Osteocyte (in vitro differentiated cells): ENCODE measurements around the gene BMPR1B. TPM values are rescaled to one million over a fixed set of nuclear protein-coding genes. Genes with fewer than 3 reads are reported as not detected.
"Not testable (repeated sequence)": the region's sequence is repeated elsewhere in the genome, so short reads cannot be mapped to it uniquely, and the experiment has no call there.

Experiments used
- DNase-seq: peaks from one replicate; pipeline ENCODE4 v3.0.0; 2021; ENCODE audit warnings: mixed read lengths; ENCODE audit not compliant: unreplicated experiment; ENCODE audit errors: extremely low spot score
- H3K27ac Mint-ChIP-seq: one replicate; pipeline ENCODE4 v1.8.0; 2021; ENCODE audit warnings: mild to moderate bottlenecking, mixed read lengths; ENCODE audit not compliant: unreplicated experiment
- H3K27me3 Mint-ChIP-seq: one replicate; pipeline ENCODE4 v1.8.0; 2021; ENCODE audit warnings: mixed read lengths; ENCODE audit not compliant: unreplicated experiment
- H3K36me3 Mint-ChIP-seq: one replicate; pipeline ENCODE4 v1.8.0; 2021; ENCODE audit warnings: mixed read lengths; ENCODE audit not compliant: unreplicated experiment
- H3K4me1 Mint-ChIP-seq: one replicate; pipeline ENCODE4 v1.8.0; 2021; ENCODE audit warnings: mixed read lengths; ENCODE audit not compliant: unreplicated experiment
- H3K4me3 Mint-ChIP-seq: one replicate; pipeline ENCODE4 v1.8.0; 2021; ENCODE audit warnings: mild to moderate bottlenecking, moderate library complexity, mixed read lengths; ENCODE audit not compliant: unreplicated experiment
- H3K9me3 Mint-ChIP-seq: one replicate; pipeline ENCODE4 v1.8.0; 2021; ENCODE audit warnings: mixed read lengths; ENCODE audit not compliant: unreplicated experiment
- total RNA-seq: library from RNA; stranded (reverse); gene quantifications from 2 replicates; pipeline ENCODE4 v1.2.1, GENCODE V29; 2021
- TF ChIP-seq, protein P1 (sequence below): fragments of 200-600 bp; sonication (generic); IDR thresholded peaks from 2 replicates; pipeline ENCODE4 v1.5.0; 2021; ENCODE audit warnings: antibody characterized with exemption, mild to moderate bottlenecking, moderate library complexity

The BMPR1B gene
- total RNA-seq, 1 donor from 2014 or later = 1.5 TPM

DNA sequence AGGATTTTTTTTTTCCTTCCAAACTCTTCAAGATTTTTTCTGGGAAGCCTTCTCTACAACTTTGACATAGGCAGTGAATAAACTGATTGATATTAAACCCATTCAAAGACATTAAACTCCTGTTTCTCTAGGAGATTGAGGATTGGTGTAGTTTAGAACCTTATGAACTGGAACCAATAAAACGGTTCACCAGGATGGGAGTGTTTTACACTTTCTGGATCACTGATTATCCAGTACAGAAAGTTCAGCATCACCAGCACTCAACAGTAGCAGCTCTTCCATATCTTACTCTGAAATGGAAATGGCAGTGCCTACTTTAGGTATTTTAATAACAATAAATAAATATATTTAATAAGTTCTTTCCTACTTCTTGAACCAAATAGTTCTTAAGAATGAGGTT, 76.7 kb downstream of the BMPR1B start:
- Mint-ChIP-seq H3K36me3 (no peaks in the 10 kb centered on the region), H3K27me3 (no peaks in the 10 kb centered on the region), H3K4me1 (peaks cover 4% of the 10 kb centered on the region), H3K9me3 (no peaks in the 10 kb centered on the region), H3K4me3 (no peak overlapping the region), H3K27ac (no peak overlapping the region)
- DNase-seq = no peak
- TF ChIP-seq, protein P1, sequence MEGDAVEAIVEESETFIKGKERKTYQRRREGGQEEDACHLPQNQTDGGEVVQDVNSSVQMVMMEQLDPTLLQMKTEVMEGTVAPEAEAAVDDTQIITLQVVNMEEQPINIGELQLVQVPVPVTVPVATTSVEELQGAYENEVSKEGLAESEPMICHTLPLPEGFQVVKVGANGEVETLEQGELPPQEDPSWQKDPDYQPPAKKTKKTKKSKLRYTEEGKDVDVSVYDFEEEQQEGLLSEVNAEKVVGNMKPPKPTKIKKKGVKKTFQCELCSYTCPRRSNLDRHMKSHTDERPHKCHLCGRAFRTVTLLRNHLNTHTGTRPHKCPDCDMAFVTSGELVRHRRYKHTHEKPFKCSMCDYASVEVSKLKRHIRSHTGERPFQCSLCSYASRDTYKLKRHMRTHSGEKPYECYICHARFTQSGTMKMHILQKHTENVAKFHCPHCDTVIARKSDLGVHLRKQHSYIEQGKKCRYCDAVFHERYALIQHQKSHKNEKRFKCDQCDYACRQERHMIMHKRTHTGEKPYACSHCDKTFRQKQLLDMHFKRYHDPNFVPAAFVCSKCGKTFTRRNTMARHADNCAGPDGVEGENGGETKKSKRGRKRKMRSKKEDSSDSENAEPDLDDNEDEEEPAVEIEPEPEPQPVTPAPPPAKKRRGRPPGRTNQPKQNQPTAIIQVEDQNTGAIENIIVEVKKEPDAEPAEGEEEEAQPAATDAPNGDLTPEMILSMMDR = no peak

DNA sequence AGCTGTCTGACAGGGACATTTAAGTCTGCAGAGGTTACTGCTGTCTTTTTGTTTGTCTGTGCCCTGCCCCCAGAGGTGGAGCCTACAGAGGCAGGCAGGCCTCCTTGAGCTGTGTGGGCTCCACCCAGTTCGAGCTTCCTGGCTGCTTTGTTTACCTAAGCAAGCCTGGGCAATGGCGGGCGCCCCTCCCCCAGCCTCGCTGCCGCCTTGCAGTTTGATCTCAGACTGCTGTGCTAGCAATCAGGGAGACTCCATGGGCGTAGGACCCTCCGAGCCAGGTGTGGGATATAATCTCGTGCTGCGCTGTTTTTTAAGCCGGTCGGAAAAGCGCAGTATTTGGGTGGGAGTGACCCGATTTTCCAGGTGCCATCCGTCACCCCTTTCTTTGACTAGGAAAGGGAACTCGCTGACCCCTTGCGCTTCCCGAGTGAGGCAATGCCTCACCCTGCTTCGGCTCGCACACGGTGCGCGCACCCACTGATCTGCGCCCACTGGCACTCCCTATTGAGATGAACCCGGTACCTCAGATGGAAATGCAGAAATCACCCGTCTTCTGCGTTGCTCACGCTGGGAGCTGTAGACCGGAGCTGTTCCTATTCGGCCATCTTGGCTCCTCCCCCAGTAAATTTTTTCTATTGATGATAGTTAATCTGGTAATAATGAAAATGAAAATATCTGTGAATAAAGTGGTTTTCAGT, 83.6 kb downstream of the BMPR1B start:
- not testable (repeated sequence) for H3K4me3 Mint-ChIP-seq, H3K9me3 Mint-ChIP-seq, H3K27ac Mint-ChIP-seq, H3K4me1 Mint-ChIP-seq, H3K36me3 Mint-ChIP-seq, H3K27me3 Mint-ChIP-seq, DNase-seq

DNA sequence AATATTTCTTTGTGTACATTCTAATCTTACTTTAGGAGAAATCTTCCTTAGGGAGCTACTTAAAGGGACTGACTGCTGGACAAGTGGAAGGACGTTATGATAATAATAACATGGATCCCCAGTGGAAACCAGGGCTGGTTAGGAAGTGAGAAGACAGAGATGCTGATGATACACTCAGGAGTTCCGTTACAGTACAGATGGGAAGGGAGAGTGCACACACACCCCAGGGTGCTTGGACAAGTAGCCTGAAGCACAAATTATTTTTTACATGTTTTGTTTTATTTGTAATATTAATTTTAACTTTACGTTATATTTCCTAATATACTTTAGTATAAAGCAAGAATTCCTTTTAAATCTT, 84.1 kb downstream of the BMPR1B start:
- TF ChIP-seq, protein P1 = no peak
- Mint-ChIP-seq H3K9me3 (no peaks in the 10 kb centered on the region), H3K27me3 (no peaks in the 10 kb centered on the region), H3K4me1 (peaks cover 4% of the 10 kb centered on the region), H3K4me3 (no peak overlapping the region), H3K27ac (no peak overlapping the region), H3K36me3 (no peaks in the 10 kb centered on the region)
- no peak for DNase-seq

DNA sequence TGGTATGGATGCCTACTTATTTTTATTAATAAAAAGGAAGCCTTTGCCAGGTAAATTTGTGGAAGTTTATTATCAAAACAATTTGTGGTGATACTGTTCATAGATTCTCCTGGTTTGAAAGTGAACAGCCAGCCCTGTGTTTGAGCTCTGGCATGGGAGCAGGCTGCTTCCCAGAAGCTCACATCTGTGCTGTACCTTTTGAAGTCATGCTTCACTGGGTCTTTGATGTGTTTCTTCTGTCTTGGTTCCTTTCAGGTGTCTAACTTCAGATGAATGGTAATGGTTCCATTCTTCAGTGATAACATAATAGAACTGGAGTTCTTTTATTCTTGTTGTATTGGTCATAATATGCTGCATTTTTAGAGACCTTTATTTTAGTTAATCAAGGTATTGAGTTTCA, 85.5 kb downstream of the BMPR1B start:
- Mint-ChIP-seq H3K36me3 (no peaks in the 10 kb centered on the region), H3K9me3 (no peaks in the 10 kb centered on the region), H3K27me3 (no peaks in the 10 kb centered on the region), H3K4me1 (peaks cover 4% of the 10 kb centered on the region), H3K4me3 (no peak overlapping the region), H3K27ac (no peak overlapping the region)
- DNase-seq = no peak
- TF ChIP-seq, protein P1 = no peak

DNA sequence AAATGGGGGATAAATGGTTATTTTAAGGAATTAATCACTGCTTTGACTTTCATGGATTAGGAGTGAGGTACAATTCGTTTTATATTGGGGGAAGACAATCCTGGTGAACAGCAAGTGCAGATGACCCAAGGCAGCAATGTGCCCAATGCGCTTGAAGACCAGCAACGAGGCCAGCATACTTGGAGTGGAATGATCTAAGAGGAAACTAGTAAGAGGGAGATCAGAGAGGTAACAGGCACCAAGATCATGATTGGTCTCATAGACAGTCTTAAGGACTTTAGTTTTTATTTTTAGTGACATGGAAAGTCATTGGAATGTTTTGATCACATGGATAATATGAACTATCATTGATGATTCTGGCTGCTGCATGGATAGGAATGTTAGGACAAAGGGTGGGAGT, 90.6 kb downstream of the BMPR1B start:
- Mint-ChIP-seq H3K4me1 (peaks cover 7% of the 10 kb centered on the region), H3K27ac (no peak overlapping the region), H3K9me3 (no peaks in the 10 kb centered on the region), H3K4me3 (no peak overlapping the region), H3K27me3 (no peaks in the 10 kb centered on the region), H3K36me3 (no peaks in the 10 kb centered on the region)
- TF ChIP-seq, protein P1 = no peak
- no peak for DNase-seq

- Mint-ChIP-seq H3K4me3 (no peak overlapping the region), H3K9me3 (no peaks in the 10 kb centered on the region), H3K27ac (no peak overlapping the region), H3K4me1 (peaks cover 7% of the 10 kb centered on the region), H3K36me3 (no peaks in the 10 kb centered on the region), H3K27me3 (no peaks in the 10 kb centered on the region)
- TF ChIP-seq, protein P1 = no peak
- no peak for DNase-seq
Measured at GRCh38 chr4:94849901-94850300, 92.1 kb downstream of the BMPR1B start.
